ENCODE data around the gene HAGH.
A peak's percentile ranks its signal among the peaks of the same experiment; 100 is the strongest.

The HAGH gene

GRCh38 chr16:1768061-1768766 lies 58.4 kb downstream of the HAGH start:
- no peaks in the 10 kb centered on the region for H3K9me3 Mint-ChIP-seq
- peaks cover 12 to 16% of the 10 kb centered on the region in 2 donors for H3K4me1 Mint-ChIP-seq (ENCODE audit: low read depth in 2 of 2)
- peak overlapping the region in 1 of 2 donors; percentile 66 for H3K27ac Mint-ChIP-seq
- no peak overlapping the region for H3K4me3 Mint-ChIP-seq
- ATAC-seq (replicated peaks) (no peak), DNase-seq (no peak)
- peaks cover 50% of the 10 kb centered on the region for H3K36me3 Mint-ChIP-seq (ENCODE audit: insufficient read depth)
- no peaks in the 10 kb centered on the region for H3K27me3 Mint-ChIP-seq

- Mint-ChIP-seq H3K9me3 (no peaks in the 10 kb centered on the region), H3K27ac (peak overlapping the region in 1 of 2 donors; percentile 76), H3K4me1 (ENCODE audit: low read depth in 2 of 2) (peaks cover 11 to 14% of the 10 kb centered on the region in 2 donors), H3K36me3 (ENCODE audit: insufficient read depth) (peaks cover 45% of the 10 kb centered on the region), H3K27me3 (no peaks in the 10 kb centered on the region), H3K4me3 (no peak overlapping the region)
- DNase-seq (no peak), ATAC-seq (replicated peaks) (no peak)
These were observed 59.3 kb downstream of the HAGH start for GRCh38 chr16:1767116-1767994.

GRCh38 chr16:1766701-1767100 lies 59.9 kb downstream of the HAGH start:
- Mint-ChIP-seq H3K4me3 (no peak overlapping the region), H3K27me3 (no peaks in the 10 kb centered on the region), H3K4me1 (ENCODE audit: low read depth in 2 of 2) (peaks cover 5 to 8% of the 10 kb centered on the region in 2 donors), H3K9me3 (no peaks in the 10 kb centered on the region), H3K36me3 (ENCODE audit: insufficient read depth) (peaks cover 43% of the 10 kb centered on the region), H3K27ac (peak overlapping the region in 1 of 2 donors; percentile 76)
- ATAC-seq (replicated peaks) (no peak), DNase-seq (no peak)

GRCh38 chr16:1766231-1766630 lies 60.4 kb downstream of the HAGH start:
- Mint-ChIP-seq H3K4me3 (no peak overlapping the region), H3K9me3 (no peaks in the 10 kb centered on the region), H3K27ac (no peak overlapping the region), H3K4me1 (ENCODE audit: low read depth in 2 of 2) (peaks cover 4 to 8% of the 10 kb centered on the region in 2 donors), H3K27me3 (no peaks in the 10 kb centered on the region), H3K36me3 (ENCODE audit: insufficient read depth) (peaks cover 45% of the 10 kb centered on the region)
- ATAC-seq (replicated peaks), result no peak
- no peak for DNase-seq

- Mint-ChIP-seq H3K27ac (no peak overlapping the region), H3K4me1 (ENCODE audit: low read depth in 2 of 2) (peaks cover 4 to 8% of the 10 kb centered on the region in 2 donors), H3K9me3 (no peaks in the 10 kb centered on the region), H3K27me3 (no peaks in the 10 kb centered on the region), H3K4me3 (no peak overlapping the region), H3K36me3 (ENCODE audit: insufficient read depth) (peaks cover 45% of the 10 kb centered on the region)
- DNase-seq (no peak), ATAC-seq (replicated peaks) (no peak)
These were observed 60.8 kb downstream of the HAGH start for GRCh38 chr16:1765826-1766225.

- H3K27me3 Mint-ChIP-seq, result no peaks in the 10 kb centered on the region
These were observed 61.7 kb downstream of the HAGH start for GRCh38 chr16:1764971-1765370.

GRCh38 chr16:1763521-1764511 lies 62.8 kb downstream of the HAGH start:
- no peaks in the 10 kb centered on the region for H3K4me1 Mint-ChIP-seq (ENCODE audit: low read depth in 2 of 2)
- DNase-seq (no peak), ATAC-seq (replicated peaks) (no peak)
- H3K27ac Mint-ChIP-seq, result no peak overlapping the region
- peaks cover 31% of the 10 kb centered on the region for H3K36me3 Mint-ChIP-seq (ENCODE audit: insufficient read depth)
- no peaks in the 10 kb centered on the region for H3K27me3 Mint-ChIP-seq
- no peaks in the 10 kb centered on the region for H3K9me3 Mint-ChIP-seq
- H3K4me3 Mint-ChIP-seq, result no peak overlapping the region

More at GRCh38 chr16:1764971-1765370, 61.7 kb downstream of the HAGH start:
- H3K36me3 Mint-ChIP-seq (ENCODE audit: insufficient read depth), result peaks cover 38% of the 10 kb centered on the region
- H3K9me3 Mint-ChIP-seq, result no peaks in the 10 kb centered on the region
- peaks cover 0 to 2% of the 10 kb centered on the region in 2 donors for H3K4me1 Mint-ChIP-seq (ENCODE audit: low read depth in 2 of 2)
- ATAC-seq (replicated peaks), result no peak
- DNase-seq, result no peak
- H3K4me3 Mint-ChIP-seq, result no peak overlapping the region
- H3K27ac Mint-ChIP-seq, result no peak overlapping the region

GRCh38 chr16:1762879-1763520 lies 63.6 kb downstream of the HAGH start:
- Mint-ChIP-seq H3K4me1 (ENCODE audit: low read depth in 2 of 2) (no peaks in the 10 kb centered on the region), H3K27ac (no peak overlapping the region), H3K27me3 (no peaks in the 10 kb centered on the region)

GRCh38 chr16:1762196-1762878 lies 64.3 kb downstream of the HAGH start:
- peaks cover 33% of the 10 kb centered on the region for H3K36me3 Mint-ChIP-seq (ENCODE audit: insufficient read depth)
- no peaks in the 10 kb centered on the region for H3K27me3 Mint-ChIP-seq
- no peak overlapping the region for H3K27ac Mint-ChIP-seq
- no peaks in the 10 kb centered on the region for H3K9me3 Mint-ChIP-seq
- H3K4me1 Mint-ChIP-seq (ENCODE audit: low read depth in 2 of 2), result peaks cover 4 to 5% of the 10 kb centered on the region in 2 donors
- H3K4me3 Mint-ChIP-seq, result no peak overlapping the region
- DNase-seq (no peak), ATAC-seq (replicated peaks) (no peak)

More at GRCh38 chr16:1762879-1763520, 63.6 kb downstream of the HAGH start:
- no peaks in the 10 kb centered on the region for H3K9me3 Mint-ChIP-seq
- H3K4me3 Mint-ChIP-seq, result no peak overlapping the region
- ATAC-seq (replicated peaks) (no peak), DNase-seq (no peak)
- peaks cover 32% of the 10 kb centered on the region for H3K36me3 Mint-ChIP-seq (ENCODE audit: insufficient read depth)

- no peaks in the 10 kb centered on the region for H3K9me3 Mint-ChIP-seq
- H3K36me3 Mint-ChIP-seq (ENCODE audit: insufficient read depth), result peaks cover 29% of the 10 kb centered on the region
- no peak for DNase-seq
- H3K27me3 Mint-ChIP-seq, result no peaks in the 10 kb centered on the region
- peak overlapping the region in 1 of 2 donors; percentile 73 for H3K27ac Mint-ChIP-seq
- H3K4me1 Mint-ChIP-seq (ENCODE audit: low read depth in 2 of 2), result peaks cover 8 to 11% of the 10 kb centered on the region in 2 donors
- ATAC-seq (replicated peaks), result no peak
- H3K4me3 Mint-ChIP-seq, result no peak overlapping the region
These were observed 64.9 kb downstream of the HAGH start for GRCh38 chr16:1761751-1762150.

- peaks cover 10 to 13% of the 10 kb centered on the region in 2 donors for H3K4me1 Mint-ChIP-seq (ENCODE audit: low read depth in 2 of 2)
- ATAC-seq (replicated peaks), result no peak
- peaks cover 29% of the 10 kb centered on the region for H3K36me3 Mint-ChIP-seq (ENCODE audit: insufficient read depth)
- no peaks in the 10 kb centered on the region for H3K27me3 Mint-ChIP-seq
- no peaks in the 10 kb centered on the region for H3K9me3 Mint-ChIP-seq
- DNase-seq, result no peak
- H3K4me3 Mint-ChIP-seq, result no peak overlapping the region
- H3K27ac Mint-ChIP-seq, result peak overlapping the region in 1 of 2 donors; percentile 73
These were observed 65.7 kb downstream of the HAGH start for GRCh38 chr16:1760911-1761310.

- Mint-ChIP-seq H3K9me3 (no peaks in the 10 kb centered on the region), H3K4me3 (no peak overlapping the region), H3K4me1 (ENCODE audit: low read depth in 2 of 2) (peaks cover 10 to 13% of the 10 kb centered on the region in 2 donors), H3K36me3 (ENCODE audit: insufficient read depth) (peaks cover 36% of the 10 kb centered on the region), H3K27me3 (no peaks in the 10 kb centered on the region), H3K27ac (no peak overlapping the region)
- DNase-seq (no peak), ATAC-seq (replicated peaks) (no peak)
These were observed 67.1 kb downstream of the HAGH start for GRCh38 chr16:1759511-1759910.

Measured in effector memory CD8-positive, alpha-beta T cell (primary cell).